Body of pancreas (tissue), 4 donors: ENCODE results near the gene PKP4. TPM values are rescaled to one million over a fixed set of nuclear protein-coding genes. Genes with fewer than 3 reads are reported as not detected.
A peak's percentile ranks its signal among the peaks of the same experiment; 100 is the strongest.

Experiments used
- ATAC-seq: fragments of 150-250 bp; one replicate; pipeline ENCODE4 v1.9.1; 2016
- DNase-seq, 4 donors: peaks; one replicate each; pipeline ENCODE4 v3.0.0-alpha.2; 2019
- H3K27ac ChIP-seq, 4 donors: fragments of 200-600 bp; sonication (generic); 1 replicate in 3 of 4; 2 replicates in 1 of 4; pipeline versions ENCODE4 v1.5.1 to v1.6.1; 2016 to 2019; ENCODE audit warnings: mild to moderate bottlenecking in 1 of 4, mixed read lengths in 1 of 4, moderate library complexity in 1 of 4
- H3K27me3 ChIP-seq, 2 donors: fragments of 200-600 bp; sonication (generic); one replicate each; pipeline ENCODE4 v1.6.0; 2016; ENCODE audit warnings: mild to moderate bottlenecking in 1 of 2
- H3K36me3 ChIP-seq, 2 donors: fragments of 200-600 bp; sonication (generic); replicated peaks in 1 of 2; 2 replicates each; pipeline ENCODE4 v1.5.1; 2016; ENCODE audit warnings: low read depth in 2 of 2; ENCODE audit not compliant: insufficient read depth in 1 of 2
- H3K4me1 ChIP-seq: fragments of 200-600 bp; sonication (generic); one replicate; pipeline ENCODE4 v1.6.0; 2016
- H3K4me3 ChIP-seq, 2 donors: fragments of 200-600 bp; sonication (generic); 1 replicate in 1 of 2; 2 replicates in 1 of 2; pipeline ENCODE4 v1.5.1; 2016 to 2019
- H3K9me3 ChIP-seq, 3 donors: fragments of 200-600 bp; sonication (generic); 1 replicate in 2 of 3; 2 replicates in 1 of 3; pipeline ENCODE4 v1.5.1; 2016
- POLR2A ChIP-seq, 3 donors: fragments of 450-650 bp; IDR thresholded peaks; one replicate each; pipeline ENCODE4 v1.6.1; 2016; ENCODE audit warnings: antibody characterized with exemption in 3 of 3, mild to moderate bottlenecking in 2 of 3
- WGBS, 2 donors: methylation state at CpG; one replicate each; pipeline ENCODE4 v1.1.5; 2017; 5-methylcytosine and 5-hydroxymethylcytosine counted together
- intact Hi-C: fragments of 100-400 bp; cut with DNase I; formaldehyde crosslinking; loops from one replicate; pipeline ENCODE4 v1.15.1; 2023
- total RNA-seq, 2 donors: library from RNA; depleted of rRNA; stranded (reverse); fragments of >200 nt; gene quantifications; one replicate each; pipeline ENCODE4 v1.1.0, GENCODE V29; 2016
- TF ChIP-seq, protein P1 (sequence below), 7 experiments: fragments of 450-650 bp in 4 of 7; fragments of 200-600 bp in 3 of 7; sonication (generic) in 3 of 7; IDR thresholded peaks; one replicate each; pipeline ENCODE4 v1.5.1; 2016 to 2019; ENCODE audit warnings: antibody characterized with exemption in 7 of 7

The PKP4 gene
- total RNA-seq, 2 donors from 2014 or later: 36.3 to 50.1 TPM

GRCh38 chr2:158477202-158477601, 20.4 kb downstream of the PKP4 start:
- no peak for ATAC-seq
- H3K27me3 ChIP-seq: no peaks in the 10 kb centered on the region
- WGBS, 2 donors: 41 to 60% methylated on average over 3 of the region's 3 CpGs
- peaks cover 10% of the 10 kb centered on the region for H3K4me1 ChIP-seq
- no peak overlapping the region for H3K4me3 ChIP-seq
- H3K9me3 ChIP-seq: no peaks in the 10 kb centered on the region
- TF ChIP-seq POLR2A (IDR thresholded peaks at IDR 0.05): no peak
- TF ChIP-seq, protein P1, sequence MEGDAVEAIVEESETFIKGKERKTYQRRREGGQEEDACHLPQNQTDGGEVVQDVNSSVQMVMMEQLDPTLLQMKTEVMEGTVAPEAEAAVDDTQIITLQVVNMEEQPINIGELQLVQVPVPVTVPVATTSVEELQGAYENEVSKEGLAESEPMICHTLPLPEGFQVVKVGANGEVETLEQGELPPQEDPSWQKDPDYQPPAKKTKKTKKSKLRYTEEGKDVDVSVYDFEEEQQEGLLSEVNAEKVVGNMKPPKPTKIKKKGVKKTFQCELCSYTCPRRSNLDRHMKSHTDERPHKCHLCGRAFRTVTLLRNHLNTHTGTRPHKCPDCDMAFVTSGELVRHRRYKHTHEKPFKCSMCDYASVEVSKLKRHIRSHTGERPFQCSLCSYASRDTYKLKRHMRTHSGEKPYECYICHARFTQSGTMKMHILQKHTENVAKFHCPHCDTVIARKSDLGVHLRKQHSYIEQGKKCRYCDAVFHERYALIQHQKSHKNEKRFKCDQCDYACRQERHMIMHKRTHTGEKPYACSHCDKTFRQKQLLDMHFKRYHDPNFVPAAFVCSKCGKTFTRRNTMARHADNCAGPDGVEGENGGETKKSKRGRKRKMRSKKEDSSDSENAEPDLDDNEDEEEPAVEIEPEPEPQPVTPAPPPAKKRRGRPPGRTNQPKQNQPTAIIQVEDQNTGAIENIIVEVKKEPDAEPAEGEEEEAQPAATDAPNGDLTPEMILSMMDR (IDR thresholded peaks at IDR 0.05): no peak
- H3K27ac ChIP-seq: peak overlapping the region in 3 of 4 donors; percentile 13 to 57 (median 29)
- no peak for DNase-seq
- intact Hi-C loops: no loop called here
- no peaks in the 10 kb centered on the region for H3K36me3 ChIP-seq

GRCh38 chr2:158478237-158478636, 21.5 kb downstream of the PKP4 start:
- Histone ChIP-seq H3K9me3 (no peaks in the 10 kb centered on the region), H3K27ac (no peak overlapping the region), H3K4me3 (no peak overlapping the region), H3K36me3 (no peaks in the 10 kb centered on the region), H3K4me1 (peaks cover 10% of the 10 kb centered on the region), H3K27me3 (no peaks in the 10 kb centered on the region)
- no peak for TF ChIP-seq POLR2A (IDR thresholded peaks at IDR 0.05)
- TF ChIP-seq, protein P1 (IDR thresholded peaks at IDR 0.05): no peak
- intact Hi-C loops: no loop called here
- no peak for DNase-seq
- WGBS, 2 donors: 65 to 70% methylated on average over 6 of the region's 6 CpGs
- no peak for ATAC-seq

- DNase-seq: no peak
- no peak for TF ChIP-seq POLR2A (IDR thresholded peaks at IDR 0.05)
- TF ChIP-seq, protein P1 (IDR thresholded peaks at IDR 0.05): no peak
- no peaks in the 10 kb centered on the region for H3K27me3 ChIP-seq
- peaks cover 10% of the 10 kb centered on the region for H3K4me1 ChIP-seq
- ATAC-seq: no peak
- H3K27ac ChIP-seq: no peak overlapping the region
- H3K36me3 ChIP-seq: no peaks in the 10 kb centered on the region
- no peak overlapping the region for H3K4me3 ChIP-seq
- H3K9me3 ChIP-seq: no peaks in the 10 kb centered on the region
- 65 to 85% methylated on average over 1 of the region's 1 CpG for WGBS, 2 donors
- intact Hi-C loops: no loop called here
Measured at GRCh38 chr2:158478816-158479215, 22.1 kb downstream of the PKP4 start.

- Histone ChIP-seq H3K4me3 (no peak overlapping the region), H3K27me3 (no peaks in the 10 kb centered on the region), H3K27ac (no peak overlapping the region), H3K9me3 (no peaks in the 10 kb centered on the region), H3K4me1 (peaks cover 10% of the 10 kb centered on the region), H3K36me3 (no peaks in the 10 kb centered on the region)
- intact Hi-C loops: no loop called here
- ATAC-seq (no peak), DNase-seq (no peak)
- TF ChIP-seq, protein P1 (IDR thresholded peaks at IDR 0.05): no peak
- TF ChIP-seq POLR2A (IDR thresholded peaks at IDR 0.05): no peak
- WGBS, 2 donors: 93 to 95% methylated on average over 1 of the region's 1 CpG
Measured at GRCh38 chr2:158481116-158481515, 24.4 kb downstream of the PKP4 start.

DNA sequence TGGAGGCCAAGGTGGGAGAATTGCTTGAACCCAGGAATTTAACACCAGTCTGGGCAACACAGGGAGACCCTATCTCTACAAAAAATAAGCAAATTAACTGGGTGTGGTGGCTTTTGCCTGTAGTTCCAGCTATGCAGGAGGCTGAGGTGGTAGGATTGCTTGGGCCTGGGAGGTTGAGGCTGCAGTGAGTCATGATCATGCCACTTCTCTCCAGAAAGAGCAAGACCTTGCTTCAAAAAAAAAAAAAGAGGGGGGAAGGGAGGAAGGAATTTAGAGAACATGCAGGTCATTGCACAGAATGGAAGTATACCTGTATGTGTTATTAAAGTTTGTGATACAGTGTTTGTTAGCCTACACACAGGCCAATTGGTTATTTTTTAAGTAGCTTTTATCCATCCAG, 25.8 kb downstream of the PKP4 start:
- intact Hi-C loops: no loop called here

More for the DNA sequence above, 25.8 kb downstream of the PKP4 start:
- no peak overlapping the region for H3K27ac ChIP-seq
- TF ChIP-seq, protein P1 (IDR thresholded peaks at IDR 0.05): no peak
- no peak for TF ChIP-seq POLR2A (IDR thresholded peaks at IDR 0.05)
- H3K9me3 ChIP-seq: no peaks in the 10 kb centered on the region
- no peaks in the 10 kb centered on the region for H3K36me3 ChIP-seq
- ATAC-seq (no peak), DNase-seq (no peak)
- H3K4me1 ChIP-seq: peaks cover 3% of the 10 kb centered on the region
- H3K4me3 ChIP-seq: no peak overlapping the region
- no peaks in the 10 kb centered on the region for H3K27me3 ChIP-seq
